Measurements from ENCODE around the gene PAF1.

PAF1 gene

DNA sequence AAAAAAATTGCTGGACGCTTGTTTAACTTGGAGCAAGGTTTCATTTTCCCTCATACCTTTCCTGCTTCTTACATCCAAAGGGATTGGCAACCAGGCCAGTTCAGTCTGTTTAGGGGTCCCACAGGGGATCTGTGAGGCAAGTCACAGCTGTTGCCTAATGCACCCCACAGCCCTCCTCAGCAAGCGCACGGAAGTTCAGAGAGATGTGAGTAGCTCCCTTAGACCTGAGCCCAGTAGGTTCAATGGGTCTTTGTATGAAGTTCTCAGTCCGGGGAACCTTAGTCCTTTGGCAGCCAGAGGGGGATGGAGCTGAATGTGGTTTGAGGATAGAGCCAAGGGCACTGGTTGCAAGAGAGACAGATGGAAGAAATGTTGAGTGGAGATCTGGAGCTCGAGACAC lies 35.7 kb downstream of the PAF1 start:
- TF ChIP-seq, protein P1, sequence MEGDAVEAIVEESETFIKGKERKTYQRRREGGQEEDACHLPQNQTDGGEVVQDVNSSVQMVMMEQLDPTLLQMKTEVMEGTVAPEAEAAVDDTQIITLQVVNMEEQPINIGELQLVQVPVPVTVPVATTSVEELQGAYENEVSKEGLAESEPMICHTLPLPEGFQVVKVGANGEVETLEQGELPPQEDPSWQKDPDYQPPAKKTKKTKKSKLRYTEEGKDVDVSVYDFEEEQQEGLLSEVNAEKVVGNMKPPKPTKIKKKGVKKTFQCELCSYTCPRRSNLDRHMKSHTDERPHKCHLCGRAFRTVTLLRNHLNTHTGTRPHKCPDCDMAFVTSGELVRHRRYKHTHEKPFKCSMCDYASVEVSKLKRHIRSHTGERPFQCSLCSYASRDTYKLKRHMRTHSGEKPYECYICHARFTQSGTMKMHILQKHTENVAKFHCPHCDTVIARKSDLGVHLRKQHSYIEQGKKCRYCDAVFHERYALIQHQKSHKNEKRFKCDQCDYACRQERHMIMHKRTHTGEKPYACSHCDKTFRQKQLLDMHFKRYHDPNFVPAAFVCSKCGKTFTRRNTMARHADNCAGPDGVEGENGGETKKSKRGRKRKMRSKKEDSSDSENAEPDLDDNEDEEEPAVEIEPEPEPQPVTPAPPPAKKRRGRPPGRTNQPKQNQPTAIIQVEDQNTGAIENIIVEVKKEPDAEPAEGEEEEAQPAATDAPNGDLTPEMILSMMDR (IDR thresholded peaks at IDR 0.05; ENCODE audit: borderline replicate concordance, control extremely low read depth, extremely low read depth, insufficient read depth, missing control alignments), result no peak
- in situ Hi-C loops (cut with MboI; ENCODE audit: low sequenced_read_pairs, unreplicated experiment), result no loop called here
- DNase-seq (ENCODE audit: low spot score), result no peak

- TF ChIP-seq, protein P1 (IDR thresholded peaks at IDR 0.05; ENCODE audit: borderline replicate concordance, control extremely low read depth, extremely low read depth, insufficient read depth, missing control alignments), result no peak
- DNase-seq (ENCODE audit: low spot score), result no peak
- in situ Hi-C loops (cut with MboI; ENCODE audit: low sequenced_read_pairs, unreplicated experiment), result no loop called here
Measured at GRCh38 chr19:39352381-39353255, 38.3 kb downstream of the PAF1 start.

GRCh38 chr19:39351537-39352064 lies 39.3 kb downstream of the PAF1 start:
- TF ChIP-seq, protein P1 (IDR thresholded peaks at IDR 0.05; ENCODE audit: borderline replicate concordance, control extremely low read depth, extremely low read depth, insufficient read depth, missing control alignments), result peak; percentile 31
- in situ Hi-C loops (cut with MboI; ENCODE audit: low sequenced_read_pairs, unreplicated experiment), result no loop called here
- peak; percentile 87 for DNase-seq (ENCODE audit: low spot score)

DNA sequence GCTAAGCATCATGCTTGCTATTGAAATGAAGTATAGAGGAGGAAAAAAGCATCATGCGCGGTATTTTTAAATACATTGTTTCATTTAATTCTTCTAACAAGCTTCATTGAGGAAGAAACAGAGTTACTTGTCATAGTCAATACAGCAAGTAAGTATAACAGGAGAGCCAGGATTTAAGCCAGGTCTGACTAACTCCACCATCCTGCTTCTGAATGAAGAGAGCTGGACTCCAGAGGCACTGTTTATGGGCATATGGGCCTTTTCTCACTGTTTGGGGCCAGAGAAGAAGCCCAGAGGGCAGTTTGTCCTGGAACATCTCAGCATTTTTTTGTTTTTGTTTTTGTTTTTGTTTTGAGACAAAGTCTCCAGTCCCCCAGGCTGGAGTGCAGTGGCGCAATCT lies 40.8 kb downstream of the PAF1 start:
- in situ Hi-C loops (cut with MboI; ENCODE audit: low sequenced_read_pairs, unreplicated experiment), result no loop called here
- TF ChIP-seq, protein P1 (IDR thresholded peaks at IDR 0.05; ENCODE audit: borderline replicate concordance, control extremely low read depth, extremely low read depth, insufficient read depth, missing control alignments), result no peak
- DNase-seq (ENCODE audit: low spot score), result no peak

GRCh38 chr19:39349326-39349725 lies 41.6 kb downstream of the PAF1 start:
- TF ChIP-seq, protein P1 (IDR thresholded peaks at IDR 0.05; ENCODE audit: borderline replicate concordance, control extremely low read depth, extremely low read depth, insufficient read depth, missing control alignments), result no peak
- no peak for DNase-seq (ENCODE audit: low spot score)
- in situ Hi-C loops (cut with MboI; ENCODE audit: low sequenced_read_pairs, unreplicated experiment), result no loop called here

DNA sequence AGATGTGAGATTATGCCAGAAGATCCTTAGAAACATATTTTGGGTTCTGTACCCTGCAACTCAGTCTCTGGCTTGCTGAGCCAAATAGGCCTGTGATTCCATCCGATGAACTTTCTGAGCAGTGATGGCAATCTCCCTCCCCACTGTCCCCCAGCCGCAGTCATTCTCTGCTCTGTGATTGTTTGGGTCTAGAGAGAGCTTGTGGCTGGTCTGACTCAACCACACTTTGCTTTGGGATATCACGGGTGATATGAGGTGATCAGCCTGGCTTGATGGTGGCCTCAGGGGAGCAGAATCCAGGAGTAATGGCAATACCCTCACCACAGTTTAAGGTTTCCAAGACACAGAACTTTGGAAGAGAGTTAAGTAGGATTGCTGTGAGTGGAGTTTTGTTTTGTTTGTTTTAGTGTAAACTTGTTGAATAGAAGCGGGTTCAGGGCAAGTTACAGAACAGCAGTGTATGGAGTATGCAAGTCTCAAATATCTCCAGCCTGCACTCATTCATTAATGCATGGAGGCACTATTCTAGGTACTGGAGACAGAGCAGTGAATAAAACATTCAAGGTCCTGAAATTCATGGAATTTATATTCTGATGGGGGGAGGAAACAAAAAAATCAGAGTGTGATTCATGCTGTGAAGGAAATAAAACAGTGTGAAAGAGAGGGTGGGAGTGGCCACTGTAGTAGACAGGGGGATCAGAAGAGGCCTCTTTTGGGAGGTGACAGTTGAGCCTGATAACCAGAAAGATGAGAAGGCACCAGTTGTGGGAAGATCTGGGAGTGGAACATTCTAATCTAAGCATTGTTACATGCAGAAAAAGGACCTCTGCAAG lies 43.4 kb downstream of the PAF1 start:
- in situ Hi-C loops (cut with MboI; ENCODE audit: low sequenced_read_pairs, unreplicated experiment), result no loop called here
- TF ChIP-seq, protein P1 (IDR thresholded peaks at IDR 0.05; ENCODE audit: borderline replicate concordance, control extremely low read depth, extremely low read depth, insufficient read depth, missing control alignments), result no peak
- no peak for DNase-seq (ENCODE audit: low spot score)
